HG03575 (cell line): ENCODE results near the gene STAC3.

Experiments used
- ATAC-seq: cut with Tn5 transposase; IDR thresholded peaks from one replicate; pipeline ENCODE4 v1.9.1; 2021; ENCODE audit not compliant: unreplicated experiment, insufficient number of reproducible peaks, low FRiP score; ENCODE audit errors: extremely low read depth

STAC3 gene

GRCh38 chr12:57226588-57227314 is 24.2 kb downstream of the STAC3 start:
- ATAC-seq, result no peak

GRCh38 chr12:57225680-57226210 is 25.2 kb downstream of the STAC3 start:
- ATAC-seq, result no peak

GRCh38 chr12:57224973-57225679 is 25.9 kb downstream of the STAC3 start:
- no peak for ATAC-seq

- no peak for ATAC-seq
Observed at GRCh38 chr12:57224278-57224972, 26.6 kb downstream of the STAC3 start.

- ATAC-seq, result no peak
Observed at GRCh38 chr12:57223191-57224165, 27.5 kb downstream of the STAC3 start.

GRCh38 chr12:57222286-57223190 is 28.4 kb downstream of the STAC3 start:
- no peak for ATAC-seq

- no peak for ATAC-seq
Observed at GRCh38 chr12:57221169-57221917, 29.6 kb downstream of the STAC3 start.

GRCh38 chr12:57220770-57221168 is 30.2 kb downstream of the STAC3 start:
- no peak for ATAC-seq

GRCh38 chr12:57219993-57220754 is 30.8 kb downstream of the STAC3 start:
- no peak for ATAC-seq

GRCh38 chr12:57219205-57219992 is 31.6 kb downstream of the STAC3 start:
- no peak for ATAC-seq

GRCh38 chr12:57218030-57218853 is 32.7 kb downstream of the STAC3 start:
- no peak for ATAC-seq

- no peak for ATAC-seq
Observed at GRCh38 chr12:57216921-57217879, 33.8 kb downstream of the STAC3 start.

GRCh38 chr12:57216014-57216911 is 34.7 kb downstream of the STAC3 start, which contains the start of gene NXPH4:
Gene NXPH4, plus strand, starts transcription at chr12:57216794. Its CDS starts 176 bp downstream, at chr12:57216970.
- no peak for ATAC-seq
